Breast epithelium (tissue), 3 donors: ENCODE data around the gene HGS.

Source experiments
- CTCF ChIP-seq, 3 donors: fragments of 450-650 bp; IDR thresholded peaks; one replicate each; pipeline ENCODE4 v1.5.1; 2016 to 2017; ENCODE audit warnings: antibody characterized with exemption in 3 of 3, mild to moderate bottlenecking in 3 of 3, moderate library complexity in 3 of 3
- POLR2A ChIP-seq: fragments of 450-650 bp; IDR thresholded peaks from one replicate; pipeline ENCODE4 v1.6.1; 2016; ENCODE audit warnings: antibody characterized with exemption, mild to moderate bottlenecking, moderate library complexity
- POLR2AphosphoS5 ChIP-seq, 3 donors: sonication (generic); formaldehyde crosslinking; IDR thresholded peaks; one replicate each; pipeline ENCODE4 v1.6.1; 2017; ENCODE audit warnings: antibody characterized with exemption in 3 of 3

- TF ChIP-seq POLR2A (no peak), CTCF (IDR thresholded peaks at IDR 0.05) (no peak), POLR2AphosphoS5 (IDR thresholded peaks at IDR 0.05) (no peak)
Observed at GRCh38 chr17:81740395-81740961, 56.7 kb downstream of the HGS start.
